H1 (cell line): ENCODE measurements around the gene LGALS9C.
"Not testable (repeated sequence)": the region's sequence is repeated elsewhere in the genome, so short reads cannot be mapped to it uniquely, and the experiment has no call there.

Source experiments
- CBX5 ChIP-seq: fragments of 300-800, 300-1000 bp; sonication (generic); IDR thresholded peaks from 2 replicates; pipeline ENCODE4 v1.7.1; 2016; ENCODE audit warnings: antibody characterized with exemption, low read length, low read depth
- HDAC2 ChIP-seq, 2 experiments: fragments of 300-600 bp in 1 of 2; sonication (generic) in 1 of 2; IDR thresholded peaks; 2 replicates each; pipeline ENCODE4 v1.6.1; 2011 to 2012; ENCODE audit warnings: low read depth in 2 of 2, low read length in 2 of 2, mild to moderate bottlenecking in 2 of 2, moderate library complexity in 2 of 2, borderline replicate concordance in 1 of 2, inconsistent platforms in 1 of 2
- JUND ChIP-seq: IDR thresholded peaks from 2 replicates; pipeline ENCODE4 v1.6.1; 2011; ENCODE audit warnings: mild to moderate bottlenecking, improper control_type of control experiment, low read length
- POLR2AphosphoS5 ChIP-seq: IDR thresholded peaks from 2 replicates; pipeline ENCODE4 v1.6.1; 2011; ENCODE audit warnings: low read depth, low read length
- RAD21 ChIP-seq, 2 experiments: IDR thresholded peaks in 1 of 2; conservative IDR thresholded peaks in 1 of 2; 2 replicates each; pipeline ENCODE4 v1.6.1; 2011; ENCODE audit warnings: low read depth in 2 of 2, low read length in 2 of 2, improper control_type of control experiment in 1 of 2, inconsistent platforms in 1 of 2, mild to moderate bottlenecking in 1 of 2, moderate library complexity in 1 of 2
- SIN3A ChIP-seq, 2 experiments: IDR thresholded peaks in 1 of 2; conservative IDR thresholded peaks in 1 of 2; 2 replicates each; pipeline ENCODE4 v1.6.1; 2011 to 2012; ENCODE audit warnings: low read length in 2 of 2, improper control_type of control experiment in 1 of 2, low read depth in 1 of 2, mild to moderate bottlenecking in 1 of 2
- TCF12 ChIP-seq: IDR thresholded peaks from 2 replicates; pipeline ENCODE4 v1.6.1; 2011; ENCODE audit warnings: low read depth, mild to moderate bottlenecking, low read length
- TF ChIP-seq, protein P1 (sequence below), 3 experiments: IDR thresholded peaks; 1 replicate in 2 of 3; 2 replicates in 1 of 3; pipeline versions ENCODE4 v1.5.1 to v1.6.1; 2011; ENCODE audit warnings: low read length in 3 of 3, mild to moderate bottlenecking in 3 of 3, inconsistent platforms in 2 of 3, low read depth in 1 of 3, moderate library complexity in 1 of 3; ENCODE audit not compliant: insufficient read depth in 1 of 3; ENCODE audit errors: control extremely low read depth in 1 of 3
- TF ChIP-seq, protein P2 (sequence below): IDR thresholded peaks from 2 replicates; pipeline ENCODE4 v1.6.1; 2011; ENCODE audit warnings: low read depth, mild to moderate bottlenecking, low read length; ENCODE audit not compliant: insufficient read depth

DNA sequence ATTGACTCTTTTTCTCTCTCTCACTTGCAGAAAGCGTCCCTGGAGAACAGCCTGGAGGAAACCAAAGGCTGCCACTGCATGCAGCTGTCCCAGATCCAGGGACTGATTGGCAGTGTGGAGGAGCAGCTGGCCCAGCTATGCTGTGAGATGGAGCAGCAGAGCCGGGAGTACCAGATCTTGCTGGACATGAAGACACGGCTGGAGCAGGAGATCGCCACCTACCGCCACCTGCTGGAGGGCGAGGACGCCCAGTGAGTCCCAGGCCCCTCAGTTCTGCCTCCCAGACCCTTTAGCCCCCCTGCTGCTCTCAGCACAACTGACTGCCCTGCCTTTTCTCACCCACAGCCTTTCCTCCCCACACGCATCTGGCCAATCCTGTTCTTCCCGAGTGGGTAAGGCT lies 34.5 kb upstream of the LGALS9C start:
- TF ChIP-seq, protein P1, sequence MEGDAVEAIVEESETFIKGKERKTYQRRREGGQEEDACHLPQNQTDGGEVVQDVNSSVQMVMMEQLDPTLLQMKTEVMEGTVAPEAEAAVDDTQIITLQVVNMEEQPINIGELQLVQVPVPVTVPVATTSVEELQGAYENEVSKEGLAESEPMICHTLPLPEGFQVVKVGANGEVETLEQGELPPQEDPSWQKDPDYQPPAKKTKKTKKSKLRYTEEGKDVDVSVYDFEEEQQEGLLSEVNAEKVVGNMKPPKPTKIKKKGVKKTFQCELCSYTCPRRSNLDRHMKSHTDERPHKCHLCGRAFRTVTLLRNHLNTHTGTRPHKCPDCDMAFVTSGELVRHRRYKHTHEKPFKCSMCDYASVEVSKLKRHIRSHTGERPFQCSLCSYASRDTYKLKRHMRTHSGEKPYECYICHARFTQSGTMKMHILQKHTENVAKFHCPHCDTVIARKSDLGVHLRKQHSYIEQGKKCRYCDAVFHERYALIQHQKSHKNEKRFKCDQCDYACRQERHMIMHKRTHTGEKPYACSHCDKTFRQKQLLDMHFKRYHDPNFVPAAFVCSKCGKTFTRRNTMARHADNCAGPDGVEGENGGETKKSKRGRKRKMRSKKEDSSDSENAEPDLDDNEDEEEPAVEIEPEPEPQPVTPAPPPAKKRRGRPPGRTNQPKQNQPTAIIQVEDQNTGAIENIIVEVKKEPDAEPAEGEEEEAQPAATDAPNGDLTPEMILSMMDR (IDR thresholded peaks at IDR 0.05; ENCODE audit: control extremely low read depth in 1 of 3, insufficient read depth in 1 of 3, low read depth in 1 of 3, low read length in 3 of 3) = peak; percentile 19 to 38 (median 31); a peak in 3 of 4 replicates
- TF ChIP-seq TCF12; SIN3A (conservative IDR thresholded peaks at IDR 0.05 in 1 of 2, IDR thresholded peaks at IDR 0.05 in 1 of 2; ENCODE audit: low read depth in 1 of 2, low read length in 2 of 2); POLR2AphosphoS5; JUND; CBX5; HDAC2 (IDR thresholded peaks at IDR 0.05; ENCODE audit: borderline replicate concordance in 1 of 2, low read depth in 2 of 2, low read length in 2 of 2): not testable (repeated sequence)
- TF ChIP-seq, protein P2, sequence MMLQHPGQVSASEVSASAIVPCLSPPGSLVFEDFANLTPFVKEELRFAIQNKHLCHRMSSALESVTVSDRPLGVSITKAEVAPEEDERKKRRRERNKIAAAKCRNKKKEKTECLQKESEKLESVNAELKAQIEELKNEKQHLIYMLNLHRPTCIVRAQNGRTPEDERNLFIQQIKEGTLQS = not testable (repeated sequence)
- peak; percentile 18 to 24; a peak in 3 of 4 replicates for TF ChIP-seq RAD21 (IDR thresholded peaks at IDR 0.05 in 1 of 2, conservative IDR thresholded peaks at IDR 0.05 in 1 of 2; ENCODE audit: low read depth in 2 of 2, low read length in 2 of 2)
